SU-DHL-6 (cell line): ENCODE data around the gene EEPD1.

ENCODE experiments used
- H2AFZ ChIP-seq: fragments of 200-600 bp; sonication (generic); 2 replicates; pipeline ENCODE4 v1.6.1; 2014; ENCODE audit warnings: low read depth, mild to moderate bottlenecking, moderate library complexity, mixed read lengths, antibody characterized with exemption, low read length; ENCODE audit not compliant: severe bottlenecking
- H3F3A ChIP-seq: fragments of 200-600 bp; shearing (Covaris generic); 2 replicates; pipeline ENCODE4 v1.6.0; 2016; ENCODE audit warnings: antibody characterized with exemption, mild to moderate bottlenecking; ENCODE audit not compliant: insufficient read depth
- H3K27ac ChIP-seq: fragments of 200-600 bp; sonication (generic); 2 replicates; pipeline ENCODE4 v1.5.1; 2016; ENCODE audit warnings: low read depth, mild to moderate bottlenecking, low read length, moderate library complexity, mixed read lengths
- H3K27me3 ChIP-seq: fragments of 200-600 bp; sonication (generic), shearing (Covaris generic); 2 replicates; pipeline ENCODE4 v1.6.0; 2014; ENCODE audit warnings: mild to moderate bottlenecking, low read length
- H3K36me3 ChIP-seq: fragments of 200-600 bp; sonication (generic); 2 replicates; pipeline ENCODE4 v1.6.1; 2014; ENCODE audit warnings: mild to moderate bottlenecking, low read length, mixed read lengths
- H3K4me2 ChIP-seq: fragments of 300-600, 200-600 bp; shearing (Covaris generic), sonication (generic); 2 replicates; pipeline ENCODE4 v1.6.0; 2014; ENCODE audit warnings: low read length, low read depth, mild to moderate bottlenecking; ENCODE audit not compliant: poor library complexity, severe bottlenecking
- H3K4me3 ChIP-seq: fragments of 200-600 bp; sonication (generic); 2 replicates; pipeline ENCODE4 v1.5.1; 2014; ENCODE audit warnings: antibody characterized with exemption, low read length, mild to moderate bottlenecking, mixed read lengths; ENCODE audit not compliant: insufficient read depth, poor library complexity, severe bottlenecking
- H3K79me2 ChIP-seq: fragments of 200-600 bp; sonication (generic); 2 replicates; pipeline ENCODE4 v1.6.1; 2014; ENCODE audit warnings: mild to moderate bottlenecking, low read length, moderate library complexity; ENCODE audit not compliant: insufficient read depth
- H3K9ac ChIP-seq: fragments of 200-600 bp; sonication (generic); 2 replicates; pipeline ENCODE4 v1.7.0; 2014; ENCODE audit warnings: mild to moderate bottlenecking, low read length
- H3K9me2 ChIP-seq: fragments of 200-600 bp; sonication (generic); replicated peaks from 2 replicates; pipeline ENCODE4 v1.6.1; 2014; ENCODE audit warnings: low read length; ENCODE audit not compliant: insufficient read depth
- H3K9me3 ChIP-seq: fragments of 200-600 bp; sonication (generic); 2 replicates; pipeline ENCODE4 v1.6.1; 2014; ENCODE audit warnings: low read length, mixed read lengths; ENCODE audit not compliant: insufficient read depth
- H4K20me1 ChIP-seq: fragments of 200-600 bp; sonication (generic); 2 replicates; pipeline ENCODE4 v1.6.1; 2014; ENCODE audit warnings: low read depth, mild to moderate bottlenecking, antibody characterized with exemption, low read length, moderate library complexity, mixed read lengths
- EZH2phosphoT487 ChIP-seq: fragments of 200-600 bp; sonication (generic), shearing (Covaris generic); conservative IDR thresholded peaks from 2 replicates; pipeline ENCODE4 v1.6.1; 2018; ENCODE audit warnings: mild to moderate bottlenecking, antibody characterized with exemption, low read length, moderate library complexity, mixed read lengths
- TF ChIP-seq, protein P1 (sequence below): fragments of 200-600 bp; sonication (generic); IDR thresholded peaks from one replicate; pipeline ENCODE4 v1.5.1; 2017; ENCODE audit warnings: antibody characterized with exemption, mild to moderate bottlenecking, low read length, moderate library complexity; ENCODE audit not compliant: insufficient read depth, poor library complexity, severe bottlenecking

The EEPD1 gene

GRCh38 chr7:36276428-36277248, 123.6 kb downstream of the EEPD1 start:
- no peaks in the 10 kb centered on the region for H3K27me3 ChIP-seq
- TF ChIP-seq EZH2phosphoT487: no peak
- TF ChIP-seq, protein P1, sequence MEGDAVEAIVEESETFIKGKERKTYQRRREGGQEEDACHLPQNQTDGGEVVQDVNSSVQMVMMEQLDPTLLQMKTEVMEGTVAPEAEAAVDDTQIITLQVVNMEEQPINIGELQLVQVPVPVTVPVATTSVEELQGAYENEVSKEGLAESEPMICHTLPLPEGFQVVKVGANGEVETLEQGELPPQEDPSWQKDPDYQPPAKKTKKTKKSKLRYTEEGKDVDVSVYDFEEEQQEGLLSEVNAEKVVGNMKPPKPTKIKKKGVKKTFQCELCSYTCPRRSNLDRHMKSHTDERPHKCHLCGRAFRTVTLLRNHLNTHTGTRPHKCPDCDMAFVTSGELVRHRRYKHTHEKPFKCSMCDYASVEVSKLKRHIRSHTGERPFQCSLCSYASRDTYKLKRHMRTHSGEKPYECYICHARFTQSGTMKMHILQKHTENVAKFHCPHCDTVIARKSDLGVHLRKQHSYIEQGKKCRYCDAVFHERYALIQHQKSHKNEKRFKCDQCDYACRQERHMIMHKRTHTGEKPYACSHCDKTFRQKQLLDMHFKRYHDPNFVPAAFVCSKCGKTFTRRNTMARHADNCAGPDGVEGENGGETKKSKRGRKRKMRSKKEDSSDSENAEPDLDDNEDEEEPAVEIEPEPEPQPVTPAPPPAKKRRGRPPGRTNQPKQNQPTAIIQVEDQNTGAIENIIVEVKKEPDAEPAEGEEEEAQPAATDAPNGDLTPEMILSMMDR: no peak
- peaks cover 75% of the 10 kb centered on the region for H3K79me2 ChIP-seq
- H4K20me1 ChIP-seq: no peaks in the 10 kb centered on the region
- no peak overlapping the region for H3K4me2 ChIP-seq
- peaks cover 28% of the 10 kb centered on the region for H3F3A ChIP-seq
- no peaks in the 10 kb centered on the region for H3K9me2 ChIP-seq
- no peak overlapping the region for H2AFZ ChIP-seq
- no peaks in the 10 kb centered on the region for H3K36me3 ChIP-seq
- H3K4me3 ChIP-seq: no peak overlapping the region
- H3K9me3 ChIP-seq: no peaks in the 10 kb centered on the region
- H3K27ac ChIP-seq: peak overlapping the region; percentile 15; the same call in 1 of the 2 replicates
- H3K9ac ChIP-seq: no peak overlapping the region

DNA sequence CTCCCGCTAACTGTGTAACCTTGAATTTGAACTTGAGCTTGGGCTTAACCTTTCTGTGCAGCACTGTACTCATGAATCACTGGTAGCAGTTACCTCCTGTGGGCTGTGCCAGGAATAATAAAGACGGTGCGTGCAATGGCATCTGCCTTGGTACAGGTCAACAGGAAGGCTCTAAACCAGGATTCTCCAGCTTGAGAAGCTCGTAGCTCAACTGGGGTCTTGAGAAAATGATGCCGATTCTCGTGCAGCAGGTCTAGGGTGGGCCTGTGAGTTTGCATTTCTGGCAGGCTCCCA, 124.1 kb downstream of the EEPD1 start:
- no peak for TF ChIP-seq EZH2phosphoT487
- TF ChIP-seq, protein P1: no peak
- H3K27ac ChIP-seq: peak overlapping the region; percentile 15; the same call in 1 of the 2 replicates
- no peaks in the 10 kb centered on the region for H4K20me1 ChIP-seq
- H2AFZ ChIP-seq: no peak overlapping the region
- no peaks in the 10 kb centered on the region for H3K9me2 ChIP-seq
- H3K9me3 ChIP-seq: no peaks in the 10 kb centered on the region
- H3K9ac ChIP-seq: no peak overlapping the region
- H3K79me2 ChIP-seq: peaks cover 73% of the 10 kb centered on the region
- no peak overlapping the region for H3K4me3 ChIP-seq
- no peaks in the 10 kb centered on the region for H3K36me3 ChIP-seq
- H3F3A ChIP-seq: peaks cover 34% of the 10 kb centered on the region
- no peak overlapping the region for H3K4me2 ChIP-seq
- no peaks in the 10 kb centered on the region for H3K27me3 ChIP-seq

DNA sequence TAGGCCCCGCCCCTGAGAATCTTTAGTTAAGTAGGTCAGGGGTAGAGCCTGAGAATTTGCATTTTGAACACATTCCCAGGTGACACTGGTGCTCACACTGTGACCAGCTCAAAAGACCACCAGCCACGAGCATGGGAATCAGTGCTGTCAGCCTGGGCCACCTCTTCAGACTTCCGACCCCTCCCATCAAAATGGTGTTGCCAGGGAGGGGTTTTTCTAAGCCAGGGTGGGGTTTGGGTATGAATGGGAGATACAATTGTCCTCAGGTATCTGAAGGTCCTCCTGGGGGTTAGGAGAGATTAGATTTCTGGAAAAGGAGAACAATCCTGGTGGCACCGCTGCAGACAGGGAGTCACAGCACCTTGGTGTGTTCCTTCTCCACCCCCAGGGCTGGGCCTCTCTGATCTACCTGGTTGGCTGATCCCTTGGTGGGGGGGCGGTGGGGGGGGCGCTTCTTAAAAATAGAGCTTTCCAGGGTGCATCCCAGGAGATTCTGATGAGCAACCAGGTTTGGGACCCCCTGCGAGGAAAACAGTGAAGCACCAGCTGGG, 125.1 kb downstream of the EEPD1 start:
- Histone ChIP-seq H3K79me2 (peaks cover 63% of the 10 kb centered on the region), H4K20me1 (no peaks in the 10 kb centered on the region), H3K4me3 (no peak overlapping the region), H2AFZ (no peak overlapping the region), H3K36me3 (no peaks in the 10 kb centered on the region), H3K27me3 (no peaks in the 10 kb centered on the region), H3F3A (peaks cover 43% of the 10 kb centered on the region), H3K9ac (no peak overlapping the region), H3K27ac (peak overlapping the region; percentile 91; the same call in 1 of the 2 replicates), H3K9me2 (no peaks in the 10 kb centered on the region), H3K4me2 (no peak overlapping the region), H3K9me3 (no peaks in the 10 kb centered on the region)
- TF ChIP-seq, protein P1: no peak
- no peak for TF ChIP-seq EZH2phosphoT487
